Memory B cell (primary cell): ENCODE results near the gene RNF103.

Source experiments
- ATAC-seq: fragments of 150-1000 bp; cut with Tn5 transposase; 2 replicates; pipeline ENCODE4 v1.10.0; 2021; ENCODE audit warnings: low read depth, mild to moderate bottlenecking, moderate library complexity
- DNase-seq, 2 donors: peaks; one replicate each; pipeline ENCODE4 v3.0.0; 2022; ENCODE audit warnings: low spot score in 2 of 2
- H3K27ac Mint-ChIP-seq: one replicate; pipeline ENCODE4 v1.8.0; 2022; ENCODE audit warnings: mild to moderate bottlenecking, moderate library complexity, mixed read lengths
- H3K27me3 Mint-ChIP-seq: one replicate; pipeline ENCODE4 v1.8.0; 2022; ENCODE audit warnings: mixed read lengths
- H3K36me3 Mint-ChIP-seq: one replicate; pipeline ENCODE4 v1.8.0; 2022; ENCODE audit warnings: mild to moderate bottlenecking, mixed read lengths
- H3K4me1 Mint-ChIP-seq: one replicate; pipeline ENCODE4 v1.8.0; 2022; ENCODE audit warnings: mixed read lengths
- H3K4me3 Mint-ChIP-seq: one replicate; pipeline ENCODE4 v1.8.0; 2022; ENCODE audit warnings: mild to moderate bottlenecking, moderate library complexity, mixed read lengths
- H3K9me3 Mint-ChIP-seq: one replicate; pipeline ENCODE4 v1.8.0; 2022; ENCODE audit warnings: mixed read lengths

Gene RNF103

DNA sequence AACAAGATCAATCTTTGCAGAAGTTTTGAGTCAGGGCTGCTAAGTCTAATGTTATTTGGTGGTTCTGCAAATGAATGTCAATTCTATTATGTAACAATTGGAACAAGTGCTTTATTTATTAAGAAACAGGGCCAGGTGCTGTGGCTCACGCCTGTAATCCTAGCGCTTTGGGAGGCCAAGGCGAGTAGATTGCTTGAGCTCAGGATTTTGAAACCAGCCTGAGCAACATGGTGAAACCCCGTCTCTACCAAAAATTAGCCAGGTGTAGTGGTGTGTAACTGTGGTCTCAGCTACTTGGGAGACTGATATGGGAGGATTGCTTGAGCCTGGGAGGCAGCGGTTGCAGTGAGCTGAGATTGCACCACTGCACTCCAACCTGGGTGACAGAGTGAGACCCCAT lies 13.2 kb upstream of the RNF103 start:
- ATAC-seq (no peak), DNase-seq (no peak)
- H3K27me3 Mint-ChIP-seq = no peaks in the 10 kb centered on the region
- H3K9me3 Mint-ChIP-seq = peaks cover 7% of the 10 kb centered on the region
- H3K4me3 Mint-ChIP-seq = no peak overlapping the region
- H3K4me1 Mint-ChIP-seq = no peaks in the 10 kb centered on the region
- peaks cover 2% of the 10 kb centered on the region for H3K36me3 Mint-ChIP-seq
- H3K27ac Mint-ChIP-seq = no peak overlapping the region

DNA sequence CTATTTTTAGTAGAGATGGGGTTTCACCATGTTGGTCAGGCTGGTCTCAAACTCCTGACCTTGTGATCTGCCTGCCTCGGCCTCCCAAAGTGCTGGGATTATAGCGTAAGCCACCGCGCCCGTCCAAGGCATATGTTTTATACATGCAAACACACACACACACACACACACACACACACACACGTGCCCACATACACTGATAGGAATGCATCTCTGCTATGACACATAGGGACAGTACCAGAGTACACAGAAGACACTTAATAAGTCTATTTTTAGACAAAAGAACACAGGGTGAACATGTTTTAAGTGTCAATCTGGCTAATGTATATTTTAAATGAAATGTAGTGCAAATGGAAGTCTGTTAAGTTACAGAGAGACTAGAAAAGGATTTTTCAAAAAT lies 10.7 kb upstream of the RNF103 start:
- no peaks in the 10 kb centered on the region for H3K9me3 Mint-ChIP-seq
- no peaks in the 10 kb centered on the region for H3K4me1 Mint-ChIP-seq
- H3K36me3 Mint-ChIP-seq = no peaks in the 10 kb centered on the region
- no peak overlapping the region for H3K27ac Mint-ChIP-seq
- no peak overlapping the region for H3K4me3 Mint-ChIP-seq
- ATAC-seq (no peak), DNase-seq (no peak)
- peaks cover under 1% of the 10 kb centered on the region for H3K27me3 Mint-ChIP-seq

DNA sequence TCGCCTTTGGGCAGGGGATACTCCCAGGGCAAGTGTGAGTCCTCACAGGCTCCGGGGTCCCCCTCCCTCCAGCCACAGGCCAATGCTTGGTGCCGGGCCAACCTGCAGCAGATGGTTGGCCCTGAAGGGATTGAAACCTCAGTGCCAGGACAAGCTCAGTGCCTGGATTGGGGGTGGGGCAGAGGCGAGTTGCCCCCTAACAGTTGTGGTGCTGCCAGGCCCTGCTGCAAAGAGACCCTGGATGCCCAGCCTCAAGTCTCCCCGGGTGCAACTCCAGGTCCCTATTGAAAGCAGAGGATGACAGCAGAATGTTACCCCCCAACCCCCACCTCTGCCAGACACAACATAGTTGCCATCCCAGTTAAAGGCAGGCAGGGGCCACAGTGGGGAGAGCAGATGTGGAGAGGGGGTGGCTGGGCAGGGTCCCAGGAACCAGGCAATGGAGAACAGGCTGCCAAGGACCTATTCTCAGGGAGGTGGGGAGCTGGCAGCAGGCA lies 9.5 kb upstream of the RNF103 start:
- Mint-ChIP-seq H3K27ac (no peak overlapping the region), H3K9me3 (no peaks in the 10 kb centered on the region), H3K4me1 (no peaks in the 10 kb centered on the region), H3K36me3 (no peaks in the 10 kb centered on the region), H3K4me3 (no peak overlapping the region), H3K27me3 (peaks cover 2% of the 10 kb centered on the region)
- ATAC-seq (no peak), DNase-seq (no peak)

DNA sequence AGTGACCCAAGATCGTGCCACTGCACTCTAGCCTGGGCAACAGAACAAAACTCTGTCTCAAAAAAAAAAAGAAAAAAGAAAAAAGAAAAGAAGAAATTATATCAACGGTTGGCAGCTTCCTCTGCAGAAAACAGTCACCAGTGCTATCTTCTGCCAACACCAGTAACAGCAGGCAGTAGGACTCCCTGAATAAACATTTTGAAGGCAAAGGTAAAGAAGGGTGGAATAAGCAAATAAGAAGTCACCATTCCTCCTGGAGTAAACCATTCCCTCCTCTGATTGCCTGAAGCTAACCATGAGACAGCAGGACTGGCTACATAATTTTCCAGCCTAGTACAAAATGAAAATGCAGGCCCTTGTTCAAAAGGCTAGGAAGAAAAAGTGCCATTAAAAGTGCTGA lies 9.0 kb upstream of the RNF103 start:
- Mint-ChIP-seq H3K36me3 (no peaks in the 10 kb centered on the region), H3K4me1 (no peaks in the 10 kb centered on the region), H3K9me3 (no peaks in the 10 kb centered on the region), H3K4me3 (no peak overlapping the region), H3K27me3 (peaks cover 2% of the 10 kb centered on the region), H3K27ac (no peak overlapping the region)
- no peak for DNase-seq
- ATAC-seq = no peak

DNA sequence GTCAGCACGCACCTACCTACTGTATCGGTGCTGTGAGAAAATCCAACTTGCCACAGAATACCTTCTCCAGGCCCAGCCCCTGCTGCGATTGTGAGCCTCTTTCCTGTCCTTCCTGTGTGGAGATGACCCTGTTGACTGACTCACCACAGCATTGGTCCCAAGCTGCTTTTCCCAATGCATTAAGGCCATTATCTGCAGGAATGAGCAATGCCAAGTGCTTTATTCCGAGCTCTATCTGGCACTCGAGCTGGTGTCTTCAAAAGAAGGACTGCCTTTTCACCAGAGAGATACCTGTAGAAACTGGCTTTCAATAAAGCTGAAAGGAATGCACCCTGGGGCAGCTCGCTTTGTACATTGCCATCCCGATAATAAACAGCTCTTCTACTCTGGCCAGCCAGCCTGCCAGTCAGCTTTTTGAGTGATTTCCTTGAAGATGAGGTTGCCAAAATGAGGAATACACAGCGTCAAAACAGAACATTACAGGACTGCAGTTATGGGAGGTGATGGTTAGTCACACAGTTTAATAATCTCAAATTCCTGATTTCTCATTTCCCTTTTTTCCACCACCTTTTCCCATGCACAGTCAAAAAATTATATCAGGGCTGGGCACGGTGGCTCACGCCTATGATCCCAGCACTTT lies 8.3 kb upstream of the RNF103 start:
- no peak for ATAC-seq
- Mint-ChIP-seq H3K4me1 (no peaks in the 10 kb centered on the region), H3K27me3 (peaks cover 2% of the 10 kb centered on the region)

DNA sequence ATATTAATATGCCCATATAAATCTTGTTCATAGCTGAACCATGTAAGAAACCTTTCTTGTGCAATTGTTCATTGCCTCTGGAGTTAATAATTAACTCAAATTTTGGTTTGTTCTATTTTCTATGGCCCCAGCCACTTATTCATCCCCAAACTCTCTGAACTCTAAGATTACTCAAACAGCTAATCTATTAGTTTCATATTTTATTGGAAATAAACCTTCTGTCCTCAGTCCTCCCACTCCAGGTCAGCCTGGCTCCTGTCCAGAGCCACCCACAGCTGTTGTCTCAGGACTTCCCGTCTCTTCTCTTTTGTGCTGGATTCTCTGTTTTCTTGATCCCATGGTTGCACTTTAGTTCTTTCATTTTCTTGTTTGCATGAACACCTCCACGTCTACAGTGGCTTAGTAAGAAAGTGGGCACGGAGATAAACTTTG lies 4.4 kb upstream of the RNF103 start:
- Mint-ChIP-seq H3K27ac (no peak overlapping the region), H3K4me3 (no peak overlapping the region), H3K4me1 (peaks cover 4% of the 10 kb centered on the region), H3K27me3 (peaks cover 2% of the 10 kb centered on the region), H3K9me3 (no peaks in the 10 kb centered on the region), H3K36me3 (no peaks in the 10 kb centered on the region)
- ATAC-seq (no peak), DNase-seq (no peak)

More for the DNA sequence above, 8.3 kb upstream of the RNF103 start:
- Mint-ChIP-seq H3K9me3 (no peaks in the 10 kb centered on the region), H3K27ac (no peak overlapping the region), H3K4me3 (no peak overlapping the region), H3K36me3 (no peaks in the 10 kb centered on the region)
- DNase-seq = no peak

DNA sequence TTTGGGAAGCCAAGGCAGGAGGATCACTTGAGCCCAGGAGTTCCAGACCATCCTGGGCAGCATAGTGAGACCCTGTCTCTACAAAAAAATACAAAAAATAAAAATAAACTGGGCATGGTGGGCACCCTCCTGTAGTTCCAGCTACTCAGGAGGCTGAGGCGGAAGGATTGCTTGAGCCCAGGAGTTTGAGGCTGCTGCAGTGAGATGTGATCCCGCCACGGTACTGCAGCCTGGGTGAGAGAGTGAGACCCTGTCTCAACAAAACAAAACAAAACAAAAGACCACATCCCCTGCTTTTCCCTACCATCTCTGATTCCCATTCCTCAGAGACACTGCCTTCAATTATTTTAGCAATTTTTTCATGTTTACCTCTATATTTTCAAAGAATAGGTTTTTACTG lies 3.9 kb upstream of the RNF103 start:
- peaks cover 2% of the 10 kb centered on the region for H3K27me3 Mint-ChIP-seq
- DNase-seq (no peak), ATAC-seq (no peak)
- H3K36me3 Mint-ChIP-seq = peaks cover 2% of the 10 kb centered on the region
- H3K9me3 Mint-ChIP-seq = no peaks in the 10 kb centered on the region
- peaks cover 5% of the 10 kb centered on the region for H3K4me1 Mint-ChIP-seq
- no peak overlapping the region for H3K4me3 Mint-ChIP-seq
- H3K27ac Mint-ChIP-seq = no peak overlapping the region

DNA sequence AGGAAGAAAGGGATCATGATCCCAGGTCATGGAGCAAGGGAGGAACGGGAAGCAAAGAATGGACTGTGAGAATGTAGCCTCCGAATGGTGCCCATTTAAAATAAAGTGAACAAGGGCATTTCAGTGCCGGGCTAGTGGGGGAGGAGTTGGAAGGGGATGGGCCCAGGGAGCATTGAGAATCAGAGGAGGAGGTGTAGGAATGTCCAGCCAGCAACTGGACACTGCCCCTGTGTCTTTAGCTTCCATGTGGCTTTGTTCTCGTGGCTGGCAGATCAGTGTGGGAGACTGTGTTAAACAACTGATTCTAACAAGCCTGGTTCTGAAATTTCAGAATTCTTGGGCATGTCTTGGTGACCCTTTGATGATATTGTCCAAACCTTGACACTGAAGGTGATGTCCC lies 1.4 kb upstream of the RNF103 start:
- peaks cover 4% of the 10 kb centered on the region for H3K36me3 Mint-ChIP-seq
- peak overlapping the region; percentile 55 for H3K27ac Mint-ChIP-seq
- no peak for DNase-seq
- peaks cover 19% of the 10 kb centered on the region for H3K4me1 Mint-ChIP-seq
- no peaks in the 10 kb centered on the region for H3K9me3 Mint-ChIP-seq
- no peak overlapping the region for H3K4me3 Mint-ChIP-seq
- H3K27me3 Mint-ChIP-seq = peaks cover 2% of the 10 kb centered on the region
- ATAC-seq = no peak

DNA sequence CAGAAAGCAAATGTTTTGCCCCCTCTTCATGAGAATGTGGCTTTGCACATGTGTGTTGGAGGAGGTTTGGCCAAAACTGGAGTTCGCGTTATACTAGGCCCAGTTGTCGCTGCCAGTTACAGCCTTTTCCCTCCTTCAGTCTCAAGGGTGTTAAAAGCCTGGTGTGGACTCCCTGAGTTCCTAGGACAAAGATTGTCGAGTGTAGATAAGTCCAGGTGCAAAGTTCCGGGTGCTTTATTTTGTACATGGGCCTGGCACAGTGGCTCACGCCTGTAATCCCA lies 542 bp upstream of the RNF103 start:
- H3K4me1 Mint-ChIP-seq = peaks cover 20% of the 10 kb centered on the region

DNA sequence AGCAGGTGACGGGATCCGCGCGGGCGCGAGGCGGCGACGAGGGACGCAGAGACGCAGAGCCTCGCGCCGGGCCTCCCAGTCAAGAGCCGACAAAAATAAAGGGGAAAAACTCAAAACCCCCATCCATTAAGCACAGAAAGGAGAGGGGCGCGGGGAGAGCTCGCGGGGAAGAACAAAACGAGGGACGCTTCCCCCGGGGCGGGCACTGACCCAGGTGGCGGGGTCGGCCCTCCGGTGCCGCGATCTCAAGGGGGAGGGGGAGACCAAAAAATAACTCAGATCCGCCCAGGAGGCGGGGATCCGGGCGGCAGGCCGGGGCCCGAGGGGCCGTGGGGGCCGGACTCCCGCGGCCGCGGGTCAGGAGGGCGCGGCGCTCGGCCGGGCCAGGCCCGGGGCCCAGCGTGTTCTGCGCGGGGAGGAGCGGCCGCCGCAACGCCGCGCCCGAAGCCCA lies 597 bp downstream of the RNF103 start:
- H3K27ac Mint-ChIP-seq = peak overlapping the region; percentile 97
- H3K4me1 Mint-ChIP-seq = peaks cover 29% of the 10 kb centered on the region
- peak overlapping the region; percentile 95 for H3K4me3 Mint-ChIP-seq
- ATAC-seq = no peak
- DNase-seq = peak; percentile 47 to 68
- H3K27me3 Mint-ChIP-seq = no peaks in the 10 kb centered on the region
- H3K9me3 Mint-ChIP-seq = no peaks in the 10 kb centered on the region
- peaks cover 14% of the 10 kb centered on the region for H3K36me3 Mint-ChIP-seq

More for the DNA sequence above, 542 bp upstream of the RNF103 start:
- DNase-seq (peak in 1 of 2 donors; percentile 16), ATAC-seq (no peak)
- Mint-ChIP-seq H3K9me3 (no peaks in the 10 kb centered on the region), H3K27me3 (no peaks in the 10 kb centered on the region), H3K4me3 (peak overlapping the region; percentile 76), H3K36me3 (peaks cover 7% of the 10 kb centered on the region), H3K27ac (peak overlapping the region; percentile 97)

DNA sequence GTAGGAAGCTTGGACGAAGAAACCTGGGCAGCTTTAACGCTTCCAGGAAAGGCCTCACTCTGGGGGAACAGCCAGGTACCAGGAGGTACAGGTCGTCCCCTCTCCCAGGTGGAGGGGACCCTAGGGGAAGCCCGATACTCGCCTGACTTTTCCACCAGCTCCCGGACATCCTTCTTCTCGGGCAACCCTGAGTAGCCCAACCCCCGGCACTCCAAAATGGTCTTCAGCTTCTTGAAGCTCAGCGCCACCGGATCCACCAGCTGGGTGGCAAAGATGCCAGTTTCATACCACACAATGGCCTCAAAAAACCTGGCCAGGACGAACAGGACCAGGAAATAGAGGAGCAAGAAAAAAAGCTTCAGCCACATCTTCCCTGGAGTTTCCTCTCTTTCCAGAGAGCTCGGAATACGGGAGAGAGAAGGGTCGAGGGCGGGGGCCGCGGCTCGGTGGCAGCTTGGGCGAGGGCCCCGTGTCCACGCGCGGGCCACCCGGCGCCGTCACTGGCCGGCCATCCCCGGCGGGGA lies 1.1 kb downstream of the RNF103 start:
- peaks cover 31% of the 10 kb centered on the region for H3K4me1 Mint-ChIP-seq
- DNase-seq = peak in 1 of 2 donors; percentile 13
- no peaks in the 10 kb centered on the region for H3K27me3 Mint-ChIP-seq
- ATAC-seq = no peak
- peak overlapping the region; percentile 95 for H3K4me3 Mint-ChIP-seq
- H3K36me3 Mint-ChIP-seq = peaks cover 14% of the 10 kb centered on the region
- H3K27ac Mint-ChIP-seq = peak overlapping the region; percentile 97
- H3K9me3 Mint-ChIP-seq = no peaks in the 10 kb centered on the region

DNA sequence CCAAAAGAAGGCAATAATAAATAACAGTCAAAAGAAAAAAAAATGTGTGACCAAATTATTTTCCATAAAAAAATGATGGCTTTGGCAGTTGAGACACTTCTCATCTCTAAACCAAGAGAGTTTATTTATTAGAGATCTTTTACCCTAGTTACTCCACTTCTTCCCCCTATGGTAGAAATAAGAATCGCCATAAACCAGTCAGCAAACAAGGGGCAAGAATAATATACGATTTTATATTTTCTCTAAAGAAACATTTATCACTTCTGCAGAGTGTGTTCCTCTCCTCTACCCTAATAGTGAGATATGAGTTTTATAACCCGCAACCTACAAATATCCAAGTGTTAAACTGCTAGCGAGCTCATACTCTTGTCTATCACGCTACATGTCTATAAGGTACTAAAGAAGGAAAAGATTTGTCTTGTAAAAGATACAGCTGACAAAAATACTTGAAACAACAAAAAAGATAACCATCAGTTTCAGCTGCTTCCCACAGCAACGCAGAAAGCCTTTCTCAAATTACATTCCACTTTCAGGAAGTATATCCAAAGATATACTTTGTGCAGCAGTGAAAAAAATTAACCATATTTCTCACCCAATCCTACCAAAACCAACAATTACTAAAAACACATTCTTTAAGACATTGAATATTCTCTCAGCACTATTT lies 2.3 kb downstream of the RNF103 start:
- no peak for ATAC-seq
- Mint-ChIP-seq H3K27me3 (no peaks in the 10 kb centered on the region), H3K36me3 (peaks cover 18% of the 10 kb centered on the region), H3K4me3 (peak overlapping the region; percentile 78), H3K27ac (peak overlapping the region; percentile 47), H3K4me1 (peaks cover 36% of the 10 kb centered on the region), H3K9me3 (no peaks in the 10 kb centered on the region)
- no peak for DNase-seq

DNA sequence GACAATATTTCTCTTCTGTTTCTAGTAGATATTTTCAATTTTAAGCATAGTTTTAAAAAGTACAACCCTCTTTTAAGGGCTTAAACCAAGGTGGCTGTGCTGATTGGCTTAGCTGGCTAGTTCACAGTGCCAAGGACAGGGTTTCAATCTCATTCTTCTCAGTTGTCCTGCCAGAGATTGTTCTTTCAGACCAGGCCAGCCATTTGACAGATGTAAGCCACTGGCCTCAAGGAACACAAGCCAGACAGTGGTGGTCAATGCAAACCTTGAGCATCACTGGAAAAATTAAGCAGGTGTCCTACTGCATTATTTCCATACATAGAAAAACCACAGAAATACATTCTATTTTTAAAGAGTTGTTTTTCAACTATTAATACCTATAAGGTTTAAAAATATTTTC lies 5.9 kb downstream of the RNF103 start:
- no peaks in the 10 kb centered on the region for H3K9me3 Mint-ChIP-seq
- DNase-seq (no peak), ATAC-seq (no peak)
- no peaks in the 10 kb centered on the region for H3K27me3 Mint-ChIP-seq
- H3K4me1 Mint-ChIP-seq = peaks cover 33% of the 10 kb centered on the region
- H3K4me3 Mint-ChIP-seq = no peak overlapping the region
- peaks cover 23% of the 10 kb centered on the region for H3K36me3 Mint-ChIP-seq
- H3K27ac Mint-ChIP-seq = no peak overlapping the region

DNA sequence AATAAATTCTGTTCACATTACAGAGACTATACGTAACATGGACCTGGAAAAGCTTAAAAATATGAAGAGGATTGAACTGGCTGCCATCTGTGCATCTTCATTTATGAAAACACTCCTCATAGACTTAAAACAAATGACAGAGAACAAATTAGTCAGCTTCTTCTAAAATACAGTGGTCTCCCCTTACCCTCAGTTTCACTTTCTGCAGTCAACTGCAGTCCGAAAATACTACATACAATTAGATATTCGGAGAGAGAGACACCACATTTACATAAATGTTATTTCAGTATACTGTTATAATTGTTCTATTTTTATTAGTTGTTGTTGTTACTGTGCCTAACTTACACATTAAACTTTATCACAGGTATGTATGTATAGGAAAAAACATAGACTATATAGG lies 6.5 kb downstream of the RNF103 start:
- peaks cover 27% of the 10 kb centered on the region for H3K4me1 Mint-ChIP-seq
- H3K36me3 Mint-ChIP-seq = peaks cover 23% of the 10 kb centered on the region

More for the DNA sequence above, 6.5 kb downstream of the RNF103 start:
- H3K27me3 Mint-ChIP-seq = no peaks in the 10 kb centered on the region
- H3K4me3 Mint-ChIP-seq = no peak overlapping the region
- DNase-seq (no peak), ATAC-seq (no peak)
- no peaks in the 10 kb centered on the region for H3K9me3 Mint-ChIP-seq
- H3K27ac Mint-ChIP-seq = no peak overlapping the region
